Ovary (tissue), 3 donors: Measurements from ENCODE around the gene PROM2.

Experiments
- EP300 ChIP-seq: sonication (generic); formaldehyde crosslinking; IDR thresholded peaks from one replicate; pipeline ENCODE4 v1.6.1; 2017; ENCODE audit warnings: antibody characterized with exemption
- POLR2A ChIP-seq: fragments of 450-650 bp; IDR thresholded peaks from one replicate; pipeline ENCODE4 v1.6.1; 2017; ENCODE audit warnings: antibody characterized with exemption, mild to moderate bottlenecking, moderate library complexity
- TF ChIP-seq, protein P1 (sequence below), 3 donors: fragments of 450-650 bp in 2 of 3; fragments of 200-600 bp in 1 of 3; IDR thresholded peaks; one replicate each; pipeline versions ENCODE4 v1.5.1 to v1.8.0; 2016 to 2022; ENCODE audit warnings: antibody characterized with exemption in 3 of 3, mild to moderate bottlenecking in 1 of 3
- donor health status: DM: no; HTN: no; CAD: no.

- TF ChIP-seq, protein P1, sequence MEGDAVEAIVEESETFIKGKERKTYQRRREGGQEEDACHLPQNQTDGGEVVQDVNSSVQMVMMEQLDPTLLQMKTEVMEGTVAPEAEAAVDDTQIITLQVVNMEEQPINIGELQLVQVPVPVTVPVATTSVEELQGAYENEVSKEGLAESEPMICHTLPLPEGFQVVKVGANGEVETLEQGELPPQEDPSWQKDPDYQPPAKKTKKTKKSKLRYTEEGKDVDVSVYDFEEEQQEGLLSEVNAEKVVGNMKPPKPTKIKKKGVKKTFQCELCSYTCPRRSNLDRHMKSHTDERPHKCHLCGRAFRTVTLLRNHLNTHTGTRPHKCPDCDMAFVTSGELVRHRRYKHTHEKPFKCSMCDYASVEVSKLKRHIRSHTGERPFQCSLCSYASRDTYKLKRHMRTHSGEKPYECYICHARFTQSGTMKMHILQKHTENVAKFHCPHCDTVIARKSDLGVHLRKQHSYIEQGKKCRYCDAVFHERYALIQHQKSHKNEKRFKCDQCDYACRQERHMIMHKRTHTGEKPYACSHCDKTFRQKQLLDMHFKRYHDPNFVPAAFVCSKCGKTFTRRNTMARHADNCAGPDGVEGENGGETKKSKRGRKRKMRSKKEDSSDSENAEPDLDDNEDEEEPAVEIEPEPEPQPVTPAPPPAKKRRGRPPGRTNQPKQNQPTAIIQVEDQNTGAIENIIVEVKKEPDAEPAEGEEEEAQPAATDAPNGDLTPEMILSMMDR (IDR thresholded peaks at IDR 0.05), result no peak
- no peak for TF ChIP-seq POLR2A
- no peak for TF ChIP-seq EP300
Measured at GRCh38 chr2:95305380-95306061, 31.3 kb downstream of the PROM2 start.
